Embryonic facial prominence (tissue), 1 donor: ENCODE results near the gene KRT3.

Source experiments
- DNase-seq: peaks from one replicate; pipeline ENCODE4 v3.0.0-alpha.2; 2016; ENCODE audit errors: extremely low spot score

Gene KRT3

DNA sequence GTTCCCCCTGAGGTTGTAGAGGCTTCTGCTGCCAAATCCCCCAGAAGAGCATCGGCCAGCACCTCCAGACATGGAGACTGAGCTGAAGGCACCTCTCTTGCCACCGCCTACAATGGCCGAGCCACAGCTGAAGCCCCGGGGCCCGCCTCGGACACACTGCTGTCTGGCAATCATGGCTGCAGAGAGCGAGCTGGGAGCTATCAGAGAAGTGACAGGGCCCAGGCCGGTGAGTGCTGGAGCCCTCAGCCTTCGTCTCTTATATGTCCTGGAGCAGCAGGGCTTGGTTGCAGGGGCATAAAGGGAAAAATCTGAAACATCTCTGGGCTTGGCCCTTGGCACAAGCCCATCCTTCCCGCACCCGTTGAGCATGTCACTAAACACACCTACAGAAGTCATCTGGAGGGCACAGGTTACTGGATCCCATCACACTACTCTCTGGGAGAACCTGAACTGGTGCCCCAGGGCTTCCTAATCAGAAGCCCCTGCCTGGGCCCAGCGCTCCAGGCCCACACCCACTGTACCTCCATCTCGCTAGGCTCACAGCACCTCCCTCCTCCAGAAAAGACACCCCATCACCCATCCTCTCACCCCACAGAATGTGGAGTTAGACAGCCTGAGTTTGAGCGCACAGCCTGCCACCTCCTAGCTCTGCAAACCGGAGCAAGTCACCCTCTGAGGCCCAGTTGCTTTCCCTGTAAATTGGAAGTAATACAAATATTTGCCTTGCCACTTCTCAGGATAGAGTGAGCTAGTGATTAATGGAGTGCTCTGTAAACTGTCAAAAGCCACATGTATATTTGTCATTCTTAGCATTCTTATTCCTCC, 18.2 kb upstream of the KRT3 start, which contains the start of gene KRT4:
KRT4 (minus strand) TSS at position 232 of the 825 bp plus-strand sequence; CDS start at position 174, 58 bp downstream.
- no peak for DNase-seq

DNA sequence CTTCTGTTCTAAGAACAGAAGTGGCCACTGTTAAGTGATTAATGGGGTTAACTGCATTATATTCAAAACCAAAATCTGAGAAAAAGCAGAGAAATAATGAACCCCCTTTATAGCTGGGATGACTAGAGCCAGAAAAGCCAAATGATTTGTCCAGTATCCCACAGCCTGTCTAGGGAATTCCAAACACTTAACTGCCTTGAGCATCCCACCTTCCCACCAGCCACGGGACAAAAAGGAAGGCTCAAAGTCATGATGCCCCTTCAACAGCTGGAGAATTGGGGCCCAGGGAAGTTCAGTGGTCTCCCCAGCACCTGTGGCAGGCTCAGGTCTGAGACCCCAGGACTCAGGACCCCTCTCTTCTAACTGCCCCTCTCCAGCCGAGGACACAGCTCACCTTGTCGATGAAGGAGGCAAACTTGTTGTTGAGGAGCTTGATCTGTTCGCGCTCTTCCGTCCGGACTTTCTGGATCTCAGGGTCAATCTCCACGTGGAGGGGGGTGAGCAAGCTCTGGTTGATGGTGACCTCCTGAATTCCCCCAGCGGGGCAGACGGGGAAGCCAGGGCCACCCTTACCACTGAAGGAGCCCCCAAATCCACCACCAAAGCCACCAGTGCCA, 17.4 kb upstream of the KRT3 start:
- DNase-seq: no peak

DNA sequence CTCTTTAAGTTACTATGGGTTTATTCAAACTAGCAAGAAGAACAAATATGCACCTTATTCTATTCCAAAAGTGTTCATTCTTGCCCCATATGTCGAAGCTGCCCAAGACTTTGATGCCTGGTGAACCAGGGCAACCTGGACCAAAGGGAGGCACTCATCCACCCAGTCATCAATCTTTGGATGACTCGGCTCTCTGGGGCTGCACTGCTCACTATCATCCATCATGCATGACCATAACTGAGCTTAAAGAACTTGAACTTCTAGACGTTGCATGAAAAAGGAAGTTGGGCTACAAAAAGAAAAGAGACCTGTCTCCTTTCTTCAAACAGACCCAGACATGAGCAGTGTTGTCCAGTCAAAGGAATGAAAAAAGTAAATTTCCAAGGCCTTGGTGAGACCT, 16.8 kb upstream of the KRT3 start:
- no peak for DNase-seq

DNA sequence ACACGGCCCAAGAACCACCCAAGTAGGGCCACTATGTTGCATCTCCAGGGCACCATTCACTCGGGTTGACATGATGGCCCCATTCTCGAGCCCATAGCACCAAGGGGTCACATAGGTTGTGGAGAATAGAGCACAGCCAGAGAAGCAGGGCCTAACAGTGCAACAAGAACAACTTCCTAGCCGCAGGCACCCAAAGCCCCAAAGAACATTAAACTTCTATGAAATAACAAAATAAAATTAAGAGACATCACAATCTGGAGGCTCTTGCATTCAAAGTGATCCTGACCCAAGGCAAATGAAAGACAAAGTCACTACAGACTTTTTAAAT, 16.1 kb upstream of the KRT3 start:
- DNase-seq: no peak

DNA sequence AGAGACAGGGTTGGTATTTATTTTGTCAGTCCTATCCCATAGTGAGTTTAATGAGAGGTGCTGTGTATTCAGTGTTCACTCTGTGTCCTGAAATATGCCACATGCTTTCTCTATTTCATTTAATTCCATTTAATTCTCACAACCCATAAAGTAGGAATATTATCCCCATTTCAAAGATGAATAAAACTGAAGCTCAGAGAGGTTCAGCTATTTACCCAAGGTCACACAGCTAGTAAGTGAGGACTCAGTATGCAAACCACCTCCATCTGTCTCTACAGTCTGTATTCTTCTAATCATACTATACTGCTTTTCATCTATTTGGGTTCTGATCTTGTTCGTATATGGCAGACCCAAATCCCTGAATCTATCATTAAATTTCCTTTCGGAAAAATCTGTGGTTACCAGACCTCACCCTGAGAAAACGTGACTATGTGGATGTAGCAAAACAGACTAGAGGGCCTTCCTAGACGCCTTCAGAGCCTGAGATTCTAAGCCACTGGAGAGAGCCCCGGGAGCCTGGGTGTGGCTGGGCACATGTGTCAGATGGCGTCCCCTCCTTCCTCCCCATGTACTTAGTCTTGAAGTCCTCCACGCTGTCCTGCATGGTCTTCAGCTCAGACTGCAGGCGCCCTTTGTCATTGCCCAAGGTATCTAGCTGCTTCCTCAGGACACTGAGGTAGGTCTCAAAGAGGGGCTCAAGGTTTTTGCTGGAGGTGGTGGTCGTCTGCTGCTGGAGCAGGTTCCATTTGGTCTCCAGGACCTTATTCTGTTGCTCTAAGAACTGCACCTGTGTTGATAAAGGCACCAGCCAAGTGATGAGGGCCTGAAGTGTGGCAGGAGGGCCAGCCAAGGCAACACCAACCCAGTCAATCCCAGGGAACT, 15.5 kb upstream of the KRT3 start:
- no peak for DNase-seq

DNA sequence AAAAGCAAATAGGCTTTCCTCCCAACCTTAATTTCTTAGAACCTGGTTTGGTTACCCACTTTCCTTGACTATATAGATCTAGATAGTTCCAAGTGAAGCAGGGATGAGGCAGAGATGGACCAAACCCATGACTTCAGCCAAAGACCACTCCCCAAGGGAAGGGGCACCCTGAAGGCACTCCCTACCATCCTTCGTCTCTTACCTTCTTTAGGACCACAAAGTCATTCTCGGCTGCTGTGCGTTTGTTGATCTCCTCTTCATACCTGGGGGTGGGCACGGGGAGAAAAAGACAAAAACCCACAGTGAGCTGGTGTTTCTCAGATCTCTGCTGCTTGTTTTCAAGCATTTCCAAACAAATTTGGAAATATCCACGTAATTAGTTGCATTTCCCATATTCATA, 14.6 kb upstream of the KRT3 start:
- DNase-seq: no peak

DNA sequence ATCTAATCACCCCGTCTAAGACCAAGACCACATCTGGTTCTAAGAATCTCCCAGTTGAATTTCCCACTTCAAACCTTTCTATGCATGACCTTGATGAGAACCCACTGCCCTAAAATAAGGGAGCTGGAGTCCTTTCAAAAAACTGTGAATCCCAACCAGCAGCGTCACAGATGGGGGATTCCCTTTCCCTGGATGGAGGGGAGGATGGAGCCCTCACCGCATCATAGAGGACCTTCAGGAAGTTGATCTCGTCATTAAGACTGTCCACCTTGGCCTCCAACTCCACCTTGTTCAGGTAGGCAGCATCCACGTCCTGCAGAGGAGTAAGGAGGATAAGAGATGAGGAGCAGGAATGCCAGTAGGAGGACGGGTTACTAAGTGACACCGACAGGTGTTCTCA, 13.2 kb upstream of the KRT3 start:
- no peak for DNase-seq

DNA sequence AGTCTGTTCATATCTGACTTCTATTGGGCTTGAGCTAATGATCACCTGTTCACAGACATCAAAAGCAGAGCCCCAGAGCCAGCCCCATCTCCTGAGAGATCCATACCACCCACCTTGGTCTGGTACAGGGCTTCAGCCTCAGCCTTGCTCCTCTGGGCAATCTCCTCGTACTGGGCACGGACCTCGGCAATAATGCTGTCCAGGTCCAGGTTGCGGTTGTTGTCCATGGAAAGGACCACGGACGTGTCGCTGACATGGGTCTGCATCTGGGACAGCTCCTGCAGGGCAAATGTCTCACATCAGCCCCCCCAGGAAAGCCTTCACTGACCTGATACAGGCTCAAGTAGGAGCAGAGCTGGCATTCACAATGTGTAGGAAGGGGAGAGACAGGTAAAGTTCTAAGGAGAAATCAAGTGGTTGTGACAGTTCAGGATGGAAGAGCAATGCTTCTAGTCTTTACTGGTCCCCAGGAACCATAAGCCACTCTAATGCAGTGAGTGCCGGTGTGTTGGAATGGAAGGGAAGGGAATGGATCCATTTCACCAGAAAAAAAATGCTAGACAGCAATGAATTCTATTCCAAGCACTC, 12.8 kb upstream of the KRT3 start:
- DNase-seq: no peak

DNA sequence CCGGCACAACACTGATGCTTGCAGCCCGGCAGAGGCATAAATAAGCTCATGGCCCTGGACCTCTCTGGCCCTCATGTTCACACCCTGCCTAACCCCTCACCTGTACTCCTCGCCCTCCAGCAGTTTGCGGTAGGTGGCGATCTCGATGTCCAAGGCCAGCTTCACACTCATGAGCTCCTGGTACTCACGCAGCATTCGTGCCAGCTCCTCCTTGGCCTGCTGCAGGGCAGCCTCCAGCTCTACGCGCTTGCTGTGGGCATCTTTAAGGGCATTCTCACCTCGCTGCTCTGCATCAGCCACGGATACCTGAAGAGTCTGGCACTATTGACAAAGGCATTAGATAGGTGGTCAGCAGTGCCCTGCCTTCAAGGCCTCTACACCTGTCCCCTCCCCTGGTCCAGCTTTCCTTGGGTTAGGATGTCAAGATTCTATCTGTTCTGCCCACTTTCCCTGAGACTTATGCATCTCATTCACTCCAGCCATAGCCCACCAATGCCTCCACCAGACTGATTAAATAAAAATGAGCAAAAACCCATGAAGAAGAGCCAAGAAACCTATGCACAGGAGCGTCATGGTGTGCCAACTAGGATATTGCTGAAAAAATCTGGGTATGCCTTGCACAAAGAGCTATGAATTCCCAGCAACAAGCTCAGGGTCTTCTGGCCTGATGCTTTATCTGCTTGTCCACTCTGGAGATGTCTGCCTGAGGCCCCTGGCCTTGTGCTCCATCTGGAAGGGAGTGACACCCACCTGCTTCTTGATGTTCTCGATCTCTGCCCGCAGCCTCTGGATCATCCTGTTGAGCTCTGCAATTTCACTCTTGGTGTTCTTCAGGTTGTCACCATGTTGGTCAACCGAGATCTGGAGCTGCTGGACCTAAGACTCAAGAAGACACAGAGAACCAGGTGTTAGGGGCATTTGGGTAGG, 11.9 kb upstream of the KRT3 start:
- no peak for DNase-seq

DNA sequence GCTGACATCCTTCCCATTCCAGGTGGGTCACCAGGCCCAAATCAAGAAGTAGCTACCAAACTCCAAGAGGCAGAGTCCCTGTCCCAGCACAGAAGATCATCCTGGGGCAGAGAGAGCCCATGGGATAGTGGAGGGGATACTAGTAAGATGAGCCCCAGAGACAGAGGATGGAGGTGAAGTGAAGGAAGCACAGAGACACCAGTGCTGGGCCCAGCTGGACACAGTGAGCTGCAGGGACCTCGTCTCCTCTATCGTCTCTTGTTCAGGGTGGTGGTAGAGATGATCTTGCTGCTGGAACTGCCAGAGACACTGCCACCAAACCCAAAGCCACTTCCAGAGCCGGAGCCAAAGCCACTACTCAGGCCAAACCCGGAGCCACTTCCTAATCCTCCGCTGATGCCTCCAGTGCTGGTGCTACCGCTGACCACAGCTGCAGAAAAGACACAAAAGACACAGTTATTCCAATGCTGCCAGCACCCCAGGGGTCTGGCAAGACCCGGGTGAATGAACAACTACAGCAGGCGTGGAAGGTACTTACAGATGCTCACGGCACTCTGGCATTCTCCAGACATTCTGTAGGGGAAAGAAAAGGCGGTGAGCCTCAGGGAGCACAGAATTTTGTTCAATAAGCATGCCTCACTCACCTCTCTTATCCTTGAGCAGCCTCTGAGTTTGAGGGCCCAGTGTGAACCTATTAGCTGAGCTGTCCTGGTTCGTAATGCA, 11.1 kb upstream of the KRT3 start:
- no peak for DNase-seq

DNA sequence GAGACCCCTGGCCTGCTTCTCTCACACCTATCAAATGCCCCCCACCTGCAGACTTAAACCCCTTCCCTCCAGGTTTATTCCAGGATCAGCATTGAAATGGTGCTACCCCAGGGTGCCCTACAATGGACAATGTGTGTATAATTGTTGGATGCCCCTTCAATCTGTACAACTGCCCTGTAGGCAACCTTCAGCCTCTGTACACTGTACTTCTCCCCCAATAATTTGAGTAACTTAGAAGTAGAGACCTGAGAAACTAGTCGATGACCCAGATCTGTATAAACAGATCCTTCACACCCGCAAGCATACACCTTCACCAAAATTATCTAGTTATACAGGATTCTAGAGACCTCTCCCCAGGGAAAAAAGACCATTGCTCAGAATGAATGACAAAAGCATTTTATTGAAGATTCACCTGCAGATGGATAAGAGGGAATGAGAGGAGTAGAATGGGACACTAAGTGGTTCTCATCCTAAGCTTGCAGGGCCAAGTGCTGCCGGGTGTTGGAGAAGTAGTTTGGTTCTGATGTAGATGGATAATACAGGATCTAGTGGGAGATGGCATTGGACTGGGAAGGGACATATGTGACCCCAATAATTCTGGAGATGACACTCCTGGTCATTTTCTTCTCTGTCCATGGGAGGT, 10.4 kb upstream of the KRT3 start:
- DNase-seq: no peak

DNA sequence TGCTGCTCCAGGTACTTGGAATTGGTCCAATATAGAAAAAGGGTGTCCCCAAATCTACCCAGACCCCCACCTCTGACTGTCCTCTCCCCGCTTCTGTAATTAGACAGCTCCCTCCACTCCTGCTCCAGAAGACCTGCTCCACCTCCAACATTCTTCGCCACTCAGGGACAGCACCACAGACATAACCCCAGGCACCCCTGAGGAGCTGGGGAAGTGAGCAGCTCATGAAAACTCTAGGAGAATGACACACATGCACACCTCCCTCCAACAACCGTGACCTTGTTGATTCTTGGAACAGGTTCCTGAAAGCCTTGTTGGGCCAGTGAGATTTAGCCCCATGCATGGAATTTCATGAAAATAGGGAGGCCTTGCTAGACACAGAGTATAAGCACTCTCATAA, 9.8 kb upstream of the KRT3 start:
- no peak for DNase-seq

DNA sequence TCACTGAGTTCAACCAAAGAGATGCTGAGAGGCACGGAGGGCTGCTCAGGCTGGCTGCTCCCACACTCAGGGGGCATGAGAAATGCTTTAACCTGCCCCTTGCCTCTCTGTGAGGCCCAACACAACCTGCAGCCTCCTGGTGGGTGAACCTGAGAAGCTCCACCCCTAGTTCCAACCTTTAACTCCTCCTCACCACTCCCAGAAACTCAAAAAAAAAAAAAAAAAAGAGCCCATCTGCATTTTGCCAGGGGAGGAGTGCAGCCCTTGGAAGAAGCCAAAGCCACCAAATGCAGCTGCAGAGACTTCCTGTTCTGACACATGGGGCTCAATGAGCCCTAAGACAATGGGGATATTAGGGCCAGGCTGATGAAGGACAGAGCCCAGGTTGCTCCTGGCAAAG, 9.1 kb upstream of the KRT3 start:
- no peak for DNase-seq

DNA sequence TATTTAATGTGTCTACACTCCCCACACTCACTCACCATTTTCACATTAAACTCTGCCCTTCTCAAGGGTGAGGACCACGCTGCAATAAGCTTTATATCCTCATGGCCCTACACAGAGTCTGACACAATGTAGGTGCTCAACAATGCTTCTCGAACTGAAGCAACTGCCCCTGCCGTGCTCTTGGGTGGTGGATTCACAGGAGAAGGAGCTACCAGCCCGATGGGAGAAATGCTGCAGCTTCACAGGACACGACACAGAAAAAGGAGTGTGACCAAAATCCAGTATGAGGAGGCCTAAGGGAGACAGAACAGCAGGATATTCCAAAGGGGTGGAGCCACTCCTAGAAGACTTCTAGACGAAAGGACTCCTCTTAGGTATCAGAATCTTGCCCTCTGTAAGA, 6.5 kb upstream of the KRT3 start:
- no peak for DNase-seq

DNA sequence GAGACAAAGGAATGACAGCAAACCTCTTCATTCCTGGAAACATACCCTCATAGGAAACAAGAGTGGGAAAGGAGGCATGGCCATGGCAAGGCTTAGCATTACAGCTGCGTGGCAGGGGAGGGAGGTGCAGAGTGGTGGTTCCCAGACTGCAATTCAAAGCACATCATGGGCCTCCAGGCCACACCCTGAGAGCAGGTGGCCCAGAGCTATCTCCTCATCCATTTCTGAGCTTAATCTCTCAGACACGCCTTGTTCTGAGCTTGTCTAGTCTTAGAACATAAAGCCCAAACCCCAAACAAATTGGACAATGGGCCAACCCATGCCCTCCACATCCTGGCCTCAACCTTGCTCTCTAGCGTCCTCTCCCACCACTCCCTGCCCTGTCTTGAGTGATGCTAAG, 5.9 kb upstream of the KRT3 start:
- no peak for DNase-seq

DNA sequence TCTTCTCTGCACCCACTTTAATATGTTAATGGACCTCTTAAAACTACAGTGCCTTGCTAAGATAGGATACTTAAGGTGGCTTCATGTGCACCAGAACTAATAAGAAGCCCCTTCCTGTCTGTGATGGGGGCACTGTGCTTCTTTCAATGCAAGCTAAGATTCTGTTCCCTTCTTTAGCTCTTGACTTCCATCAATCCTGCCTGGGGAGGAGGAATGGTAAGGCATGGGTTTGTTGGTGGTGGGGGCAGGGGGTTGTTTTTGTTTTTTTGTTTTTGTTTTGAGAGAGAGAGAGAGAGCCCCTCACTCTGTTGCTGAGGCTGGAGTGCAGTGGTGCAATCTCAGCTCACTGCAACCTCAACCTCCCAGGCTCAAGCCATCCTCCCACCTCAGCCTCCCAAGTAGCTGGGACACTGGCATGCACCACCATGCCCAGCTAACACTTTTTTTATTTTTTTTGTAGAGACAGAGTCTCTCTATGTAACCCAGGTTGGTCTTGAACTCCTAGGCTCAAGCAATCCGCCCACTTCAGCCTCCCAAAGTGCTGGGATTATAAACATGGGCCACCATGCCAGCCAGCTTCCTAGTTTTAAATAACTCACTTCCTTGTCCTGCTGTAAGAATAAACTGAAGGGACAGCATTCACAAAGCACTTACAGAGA, 4.5 kb upstream of the KRT3 start:
- DNase-seq: no peak

DNA sequence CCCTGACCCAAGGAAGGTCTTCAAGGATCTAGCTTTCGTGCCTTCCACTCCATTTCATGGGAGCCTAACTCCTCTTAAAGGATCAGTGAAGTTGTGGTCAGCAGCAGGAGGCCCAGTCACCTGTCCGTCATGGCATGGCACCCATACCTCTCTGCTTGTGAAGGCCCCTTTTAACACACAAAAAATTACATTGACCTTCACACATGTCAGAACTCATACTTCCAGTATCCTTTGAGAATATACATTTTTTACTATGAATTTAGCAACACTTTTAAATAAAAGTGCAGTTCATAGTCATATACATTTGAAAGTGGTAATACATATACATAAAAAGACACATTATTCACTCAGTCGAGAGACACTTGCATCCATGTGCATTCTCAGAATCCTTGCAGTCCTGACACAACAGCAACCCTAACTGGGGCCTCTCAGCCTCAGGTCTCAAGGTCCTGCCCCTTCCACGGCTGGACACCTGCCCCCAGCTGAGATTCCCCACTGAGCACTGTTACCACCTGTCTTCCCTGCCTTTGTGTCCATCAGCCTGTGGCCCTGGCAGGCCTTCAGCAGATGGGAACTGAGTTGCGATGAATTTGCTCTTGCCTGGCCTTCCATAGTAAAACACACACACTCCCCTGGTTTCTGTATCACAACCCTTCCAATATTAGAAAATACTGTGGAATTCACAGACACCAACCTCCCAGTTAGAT, 3.7 kb upstream of the KRT3 start:
- no peak for DNase-seq

DNA sequence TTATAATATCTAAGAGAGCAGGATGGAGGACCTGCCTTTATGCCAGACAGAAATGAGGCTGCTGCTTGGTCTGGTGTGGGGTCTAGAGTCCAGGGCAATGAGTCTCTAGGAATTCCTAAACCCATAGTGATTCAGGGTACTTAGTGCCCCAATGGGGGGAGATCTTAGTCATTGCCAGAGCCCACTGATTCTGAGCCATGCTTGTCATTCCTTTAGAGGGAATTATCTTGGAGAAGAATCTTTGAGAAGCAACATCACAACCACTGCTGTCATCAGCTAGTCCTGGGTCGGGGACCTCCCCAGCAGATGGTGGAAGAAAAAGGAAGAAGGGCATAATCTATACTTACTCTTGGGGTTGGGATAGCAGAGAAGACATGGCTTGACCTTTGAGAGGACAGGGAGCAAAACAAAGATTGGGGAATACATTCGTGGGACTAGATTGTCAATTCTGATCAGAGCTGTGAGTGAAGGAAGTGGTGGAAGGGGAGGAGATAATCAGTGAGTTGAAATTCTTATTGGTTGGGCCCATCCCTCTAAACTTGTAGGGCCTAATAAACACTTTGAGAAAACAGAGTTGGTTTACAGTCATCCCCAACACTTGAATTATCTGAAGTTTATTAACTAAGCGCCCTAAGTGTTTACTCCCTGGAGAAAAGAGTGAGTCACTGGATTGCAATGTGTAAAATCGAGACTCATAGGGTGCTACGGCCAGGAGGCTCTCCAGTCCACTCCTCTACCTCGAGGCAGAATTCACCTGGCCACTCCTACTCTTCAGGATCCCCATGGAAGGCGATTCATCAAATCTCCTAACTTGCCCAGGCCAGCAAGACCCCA, 3.0 kb upstream of the KRT3 start:
- DNase-seq: no peak
